ENCODE results near the gene C1QTNF2.

Gene C1QTNF2

GRCh38 chr5:160361624-160362228 is 8.7 kb downstream of the C1QTNF2 start:
- Mint-ChIP-seq H3K4me1 (no peaks in the 10 kb centered on the region), H3K36me3 (no peaks in the 10 kb centered on the region), H3K27me3 (peaks cover 7% of the 10 kb centered on the region), H3K27ac (no peak overlapping the region), H3K4me3 (no peak overlapping the region), H3K9me3 (no peaks in the 10 kb centered on the region)
- CTCF ChIA-PET: no interaction called here
- no peak for DNase-seq

GRCh38 chr5:160360310-160360709 is 10.1 kb downstream of the C1QTNF2 start:
- Mint-ChIP-seq H3K9me3 (no peaks in the 10 kb centered on the region), H3K4me3 (no peak overlapping the region), H3K27ac (no peak overlapping the region), H3K4me1 (no peaks in the 10 kb centered on the region), H3K27me3 (peaks cover 8% of the 10 kb centered on the region), H3K36me3 (no peaks in the 10 kb centered on the region)
- DNase-seq: no peak
- CTCF ChIA-PET: interaction anchor here (0.7 to 0.8 kb wide), 2 partner anchors 10 to 15 kb away, joined by 3 read pairs; partner anchors contain the start of gene C1QTNF2

GRCh38 chr5:160359816-160360215 is 10.6 kb downstream of the C1QTNF2 start:
- H3K36me3 Mint-ChIP-seq: no peaks in the 10 kb centered on the region
- no peak overlapping the region for H3K27ac Mint-ChIP-seq
- no peak for DNase-seq
- H3K9me3 Mint-ChIP-seq: no peaks in the 10 kb centered on the region
- H3K27me3 Mint-ChIP-seq: peaks cover 8% of the 10 kb centered on the region
- no peaks in the 10 kb centered on the region for H3K4me1 Mint-ChIP-seq
- CTCF ChIA-PET: no interaction called here
- H3K4me3 Mint-ChIP-seq: no peak overlapping the region

- no peaks in the 10 kb centered on the region for H3K9me3 Mint-ChIP-seq
- H3K4me3 Mint-ChIP-seq: no peak overlapping the region
- CTCF ChIA-PET: no interaction called here
Measured at GRCh38 chr5:160359242-160359641, 11.2 kb downstream of the C1QTNF2 start.

GRCh38 chr5:160357861-160358411 is 12.5 kb downstream of the C1QTNF2 start:
- Mint-ChIP-seq H3K27me3 (peaks cover 11% of the 10 kb centered on the region), H3K36me3 (no peaks in the 10 kb centered on the region), H3K4me1 (no peaks in the 10 kb centered on the region), H3K9me3 (no peaks in the 10 kb centered on the region), H3K27ac (no peak overlapping the region), H3K4me3 (no peak overlapping the region)
- DNase-seq: no peak
- CTCF ChIA-PET: interaction anchor here (1.6 kb wide), 1 partner anchor 12 kb away, joined by 5 read pairs; no protein-coding TSS in a partner anchor

More at GRCh38 chr5:160359242-160359641, 11.2 kb downstream of the C1QTNF2 start:
- DNase-seq: no peak
- H3K36me3 Mint-ChIP-seq: no peaks in the 10 kb centered on the region
- no peak overlapping the region for H3K27ac Mint-ChIP-seq
- peaks cover 8% of the 10 kb centered on the region for H3K27me3 Mint-ChIP-seq
- H3K4me1 Mint-ChIP-seq: no peaks in the 10 kb centered on the region

- no peaks in the 10 kb centered on the region for H3K36me3 Mint-ChIP-seq
- no peak for DNase-seq
- CTCF ChIA-PET: interaction anchor here (0.6 to 1.6 kb wide), 2 partner anchors 12 to 244 kb away, joined by 3 to 5 read pairs; no protein-coding TSS in a partner anchor
Measured at GRCh38 chr5:160357394-160357793, 13.0 kb downstream of the C1QTNF2 start.

GRCh38 chr5:160356550-160357347 is 13.7 kb downstream of the C1QTNF2 start:
- no peak for DNase-seq
- Mint-ChIP-seq H3K9me3 (no peaks in the 10 kb centered on the region), H3K27me3 (peaks cover 20% of the 10 kb centered on the region), H3K4me1 (no peaks in the 10 kb centered on the region), H3K27ac (no peak overlapping the region), H3K36me3 (no peaks in the 10 kb centered on the region), H3K4me3 (no peak overlapping the region)
- CTCF ChIA-PET: interaction anchor here (0.6 to 1.6 kb wide), 3 partner anchors 11 to 244 kb away, joined by 3 to 5 read pairs (median 4); no protein-coding TSS in a partner anchor

More at GRCh38 chr5:160357394-160357793, 13.0 kb downstream of the C1QTNF2 start:
- H3K4me1 Mint-ChIP-seq: no peaks in the 10 kb centered on the region
- no peak overlapping the region for H3K27ac Mint-ChIP-seq
- H3K27me3 Mint-ChIP-seq: peaks cover 14% of the 10 kb centered on the region
- H3K9me3 Mint-ChIP-seq: no peaks in the 10 kb centered on the region
- no peak overlapping the region for H3K4me3 Mint-ChIP-seq

GRCh38 chr5:160354666-160355065 is 15.8 kb downstream of the C1QTNF2 start:
- no peak overlapping the region for H3K4me3 Mint-ChIP-seq
- H3K27me3 Mint-ChIP-seq: peaks cover 20% of the 10 kb centered on the region
- no peak overlapping the region for H3K27ac Mint-ChIP-seq
- DNase-seq: no peak
- CTCF ChIA-PET: interaction anchor here (1.1 kb wide), 1 partner anchor 9 kb away, joined by 3 read pairs; no protein-coding TSS in a partner anchor
- H3K36me3 Mint-ChIP-seq: no peaks in the 10 kb centered on the region
- H3K9me3 Mint-ChIP-seq: no peaks in the 10 kb centered on the region
- H3K4me1 Mint-ChIP-seq: no peaks in the 10 kb centered on the region

- H3K4me3 Mint-ChIP-seq: no peak overlapping the region
- DNase-seq: no peak
- H3K27me3 Mint-ChIP-seq: peaks cover 20% of the 10 kb centered on the region
- no peaks in the 10 kb centered on the region for H3K4me1 Mint-ChIP-seq
- H3K27ac Mint-ChIP-seq: no peak overlapping the region
- no peaks in the 10 kb centered on the region for H3K36me3 Mint-ChIP-seq
- CTCF ChIA-PET: no interaction called here
- H3K9me3 Mint-ChIP-seq: no peaks in the 10 kb centered on the region
Measured at GRCh38 chr5:160353379-160353778, 17.0 kb downstream of the C1QTNF2 start.

GRCh38 chr5:160352308-160352707 is 18.1 kb downstream of the C1QTNF2 start:
- no peak overlapping the region for H3K4me3 Mint-ChIP-seq
- DNase-seq: no peak
- H3K27ac Mint-ChIP-seq: no peak overlapping the region
- no peaks in the 10 kb centered on the region for H3K9me3 Mint-ChIP-seq
- CTCF ChIA-PET: interaction anchor here (0.6 to 0.7 kb wide), 2 partner anchors 37 to 324 kb away, joined by 3 read pairs; no protein-coding TSS in a partner anchor
- peaks cover 15% of the 10 kb centered on the region for H3K27me3 Mint-ChIP-seq
- no peaks in the 10 kb centered on the region for H3K4me1 Mint-ChIP-seq
- H3K36me3 Mint-ChIP-seq: no peaks in the 10 kb centered on the region

GRCh38 chr5:160349935-160350303 is 20.5 kb downstream of the C1QTNF2 start:
- Mint-ChIP-seq H3K27ac (no peak overlapping the region), H3K36me3 (no peaks in the 10 kb centered on the region), H3K4me3 (no peak overlapping the region), H3K9me3 (no peaks in the 10 kb centered on the region), H3K4me1 (no peaks in the 10 kb centered on the region), H3K27me3 (peaks cover 12% of the 10 kb centered on the region)
- CTCF ChIA-PET: no interaction called here
- no peak for DNase-seq

GRCh38 chr5:160349249-160349934 is 21.0 kb downstream of the C1QTNF2 start:
- CTCF ChIA-PET: no interaction called here
- H3K36me3 Mint-ChIP-seq: no peaks in the 10 kb centered on the region
- peaks cover 12% of the 10 kb centered on the region for H3K27me3 Mint-ChIP-seq
- H3K4me1 Mint-ChIP-seq: no peaks in the 10 kb centered on the region
- no peak overlapping the region for H3K27ac Mint-ChIP-seq
- no peaks in the 10 kb centered on the region for H3K9me3 Mint-ChIP-seq
- no peak for DNase-seq
- no peak overlapping the region for H3K4me3 Mint-ChIP-seq

GRCh38 chr5:160348080-160348479 is 22.3 kb downstream of the C1QTNF2 start:
- H3K9me3 Mint-ChIP-seq: no peaks in the 10 kb centered on the region
- no peak for DNase-seq
- H3K4me1 Mint-ChIP-seq: no peaks in the 10 kb centered on the region
- H3K4me3 Mint-ChIP-seq: no peak overlapping the region
- CTCF ChIA-PET: interaction anchor here (0.9 to 7.0 kb wide), 3 partner anchors 43 to 326 kb away, joined by 3 to 77 read pairs (median 54); no protein-coding TSS in a partner anchor
- no peaks in the 10 kb centered on the region for H3K36me3 Mint-ChIP-seq
- H3K27ac Mint-ChIP-seq: no peak overlapping the region
- H3K27me3 Mint-ChIP-seq: peaks cover 9% of the 10 kb centered on the region

GRCh38 chr5:160347448-160347847 is 23.0 kb downstream of the C1QTNF2 start:
- Mint-ChIP-seq H3K27ac (no peak overlapping the region), H3K4me1 (no peaks in the 10 kb centered on the region), H3K36me3 (no peaks in the 10 kb centered on the region), H3K9me3 (no peaks in the 10 kb centered on the region), H3K4me3 (no peak overlapping the region), H3K27me3 (peaks cover 7% of the 10 kb centered on the region)
- no peak for DNase-seq
- CTCF ChIA-PET: interaction anchor here (3.3 to 7.0 kb wide), 3 partner anchors 150 to 325 kb away, joined by 14 to 77 read pairs (median 54); no protein-coding TSS in a partner anchor

Data from activated naive CD4-positive, alpha-beta T cell treated with anti-CD3 and anti-CD28 coated beads, Interleukin-2, amount 10 ng/mL, durations not matched to agents 7 days and 5 days (primary cell).